H9 (cell line): ENCODE data around the gene OSBP2. TPM values are rescaled to one million over a fixed set of nuclear protein-coding genes. Genes with fewer than 3 reads are reported as not detected.

Experiments used
- DNase-seq: peaks from one replicate; pipeline ENCODE4 v3.0.0-alpha.2; 2017
- H2AFZ ChIP-seq: one replicate; pipeline ENCODE4 v1.6.1; 2013; ENCODE audit warnings: mild to moderate bottlenecking, low read length, control low read depth, moderate library complexity
- H2AK5ac ChIP-seq: 2 replicates; pipeline ENCODE4 v1.6.1; 2013; ENCODE audit warnings: low read length, control low read depth, mixed read lengths; ENCODE audit not compliant: insufficient read length
- H2BK120ac ChIP-seq: one replicate; pipeline ENCODE4 v1.6.1; 2013; ENCODE audit warnings: low read depth, mild to moderate bottlenecking, low read length, control low read depth, inconsistent platforms; ENCODE audit not compliant: poor library complexity, severe bottlenecking
- H2BK12ac ChIP-seq: 2 replicates; pipeline ENCODE4 v1.6.1; 2013; ENCODE audit warnings: low read length, control low read depth, mixed read lengths, low read depth; ENCODE audit not compliant: insufficient read length
- H2BK15ac ChIP-seq: 2 replicates; pipeline ENCODE4 v1.6.1; 2013; ENCODE audit warnings: low read depth, low read length, control low read depth
- H2BK20ac ChIP-seq: one replicate; pipeline ENCODE4 v1.6.1; 2013; ENCODE audit warnings: low read depth, mild to moderate bottlenecking, low read length, control low read depth, inconsistent platforms; ENCODE audit not compliant: poor library complexity, severe bottlenecking
- H2BK5ac ChIP-seq: 2 replicates; pipeline ENCODE4 v1.6.1; 2013; ENCODE audit warnings: low read length, control low read depth, mixed read lengths; ENCODE audit not compliant: insufficient read length
- H3K14ac ChIP-seq: 2 replicates; pipeline ENCODE4 v1.6.1; 2013; ENCODE audit warnings: low read length, control low read depth; ENCODE audit not compliant: insufficient read depth
- H3K18ac ChIP-seq: 2 replicates; pipeline ENCODE4 v1.6.1; 2013; ENCODE audit warnings: low read depth, mild to moderate bottlenecking, mixed read lengths, low read length, control low read depth; ENCODE audit not compliant: insufficient read length
- H3K23ac ChIP-seq: 2 replicates; pipeline ENCODE4 v1.6.1; 2013; ENCODE audit warnings: low read length, control low read depth, mixed read lengths, low read depth; ENCODE audit not compliant: insufficient read length
- H3K23me2 ChIP-seq: 2 replicates; pipeline ENCODE4 v1.6.1; 2013; ENCODE audit warnings: low read depth, mild to moderate bottlenecking, mixed read lengths, low read length, control low read depth; ENCODE audit not compliant: insufficient read length, poor library complexity, severe bottlenecking
- H3K27ac ChIP-seq: 2 replicates; pipeline ENCODE4 v1.5.1; 2013; ENCODE audit warnings: low read length, control low read depth, mixed read lengths, low read depth; ENCODE audit not compliant: insufficient read length
- H3K27me3 ChIP-seq: 2 replicates; pipeline ENCODE4 v1.6.1; 2013; ENCODE audit warnings: low read length, control low read depth, inconsistent platforms; ENCODE audit not compliant: insufficient read depth
- H3K4ac ChIP-seq: 2 replicates; pipeline ENCODE4 v1.6.1; 2013; ENCODE audit warnings: low read depth, mild to moderate bottlenecking, control low read depth, inconsistent platforms, low read length, moderate library complexity
- H3K4me1 ChIP-seq: 2 replicates; pipeline ENCODE4 v1.6.1; 2013; ENCODE audit warnings: low read length, control low read depth, inconsistent platforms; ENCODE audit not compliant: insufficient read depth
- H3K4me2 ChIP-seq: 2 replicates; pipeline ENCODE4 v1.6.1; 2013; ENCODE audit warnings: low read length, control low read depth, mixed read lengths; ENCODE audit not compliant: insufficient read length, insufficient read depth
- H3K56ac ChIP-seq: 2 replicates; pipeline ENCODE4 v1.6.1; 2013; ENCODE audit warnings: low read depth, mild to moderate bottlenecking, mixed read lengths, low read length, control low read depth; ENCODE audit not compliant: insufficient read length
- H3K79me1 ChIP-seq: 2 replicates; pipeline ENCODE4 v1.6.1; 2013; ENCODE audit warnings: low read depth, mild to moderate bottlenecking, moderate library complexity, low read length, control low read depth, inconsistent platforms; ENCODE audit not compliant: insufficient read depth, poor library complexity, severe bottlenecking
- H3K79me2 ChIP-seq: 2 replicates; pipeline ENCODE4 v1.6.1; 2013; ENCODE audit warnings: low read length, control low read depth, inconsistent platforms; ENCODE audit not compliant: insufficient read depth
- H3K9ac ChIP-seq: 2 replicates; pipeline ENCODE4 v1.6.1; 2013; ENCODE audit warnings: low read length, control low read depth, mixed read lengths; ENCODE audit not compliant: insufficient read length; ENCODE audit errors: extremely low read depth
- H3K9me3 ChIP-seq: one replicate; pipeline ENCODE4 v1.6.1; 2013; ENCODE audit warnings: low read depth, low read length, inconsistent platforms; ENCODE audit not compliant: control insufficient read depth
- H3T11ph ChIP-seq: one replicate; pipeline ENCODE4 v1.6.1; 2013; ENCODE audit warnings: mild to moderate bottlenecking, low read length, control low read depth, inconsistent platforms
- H4K20me1 ChIP-seq: one replicate; pipeline ENCODE4 v1.6.1; 2013; ENCODE audit not compliant: control insufficient read depth, insufficient read length, insufficient read depth
- H4K5ac ChIP-seq: 2 replicates; pipeline ENCODE4 v1.6.1; 2013; ENCODE audit warnings: low read depth, mild to moderate bottlenecking, mixed read lengths, low read length, control low read depth; ENCODE audit not compliant: insufficient read length
- H4K8ac ChIP-seq: replicated peaks from 2 replicates; pipeline ENCODE4 v1.6.1; 2013; ENCODE audit warnings: low read length, control low read depth, mixed read lengths, low read depth; ENCODE audit not compliant: insufficient read length
- H4K91ac ChIP-seq: 2 replicates; pipeline ENCODE4 v1.6.1; 2013; ENCODE audit warnings: low read depth, mild to moderate bottlenecking, moderate library complexity, mixed read lengths, low read length, control low read depth; ENCODE audit not compliant: insufficient read length
- H3K27ac Mint-ChIP-seq, 3 experiments: 2 replicates in 2 of 3; 3 replicates in 1 of 3; pipeline ENCODE4 v1.8.0; 2020 to 2021; ENCODE audit warnings: mixed read lengths in 3 of 3, mild to moderate bottlenecking in 1 of 3, moderate library complexity in 1 of 3
- H3K27me3 Mint-ChIP-seq: 2 replicates; pipeline ENCODE4 v1.8.0; 2021; ENCODE audit warnings: low read depth, mild to moderate bottlenecking, moderate library complexity, mixed read lengths
- H3K36me3 Mint-ChIP-seq, 3 experiments: 2 replicates in 2 of 3; 3 replicates in 1 of 3; pipeline ENCODE4 v1.8.0; 2020 to 2021; ENCODE audit warnings: low read depth in 3 of 3, mixed read lengths in 3 of 3; ENCODE audit not compliant: insufficient read depth in 1 of 3
- H3K4me1 Mint-ChIP-seq, 2 experiments: 2 replicates each; pipeline ENCODE4 v1.8.0; 2020; ENCODE audit warnings: mixed read lengths in 2 of 2
- H3K4me3 Mint-ChIP-seq, 2 experiments: 2 replicates in 1 of 2; 3 replicates in 1 of 2; pipeline ENCODE4 v1.8.0; 2020 to 2021; ENCODE audit warnings: mild to moderate bottlenecking in 2 of 2, mixed read lengths in 2 of 2, moderate library complexity in 1 of 2
- H3K9me3 Mint-ChIP-seq, 2 experiments: 2 replicates in 1 of 2; 3 replicates in 1 of 2; pipeline ENCODE4 v1.8.0; 2020; ENCODE audit warnings: mild to moderate bottlenecking in 2 of 2, mixed read lengths in 2 of 2, moderate library complexity in 1 of 2
- CTCF ChIP-seq: fragments of 200-600 bp; sonication (generic); conservative IDR thresholded peaks from 3 replicates; pipeline ENCODE4 v1.8.0; 2021; ENCODE audit warnings: antibody characterized with exemption, mild to moderate bottlenecking
- WGBS: extraction: QIAGEN DNeasy Blood & Tissue Kit; methylation state at CpG from one replicate; pipeline ENCODE4 v1.1.7; 2013; ENCODE audit warnings: missing lambda C conversion rate, low lambda C conversion rate, mixed read lengths; ENCODE audit not compliant: insufficient read length; ENCODE audit errors: extremely low coverage; 5-methylcytosine and 5-hydroxymethylcytosine counted together
- total RNA-seq: library from RNA; stranded (reverse); gene quantifications from 2 replicates; pipeline ENCODE4 v1.2.1, GENCODE V29; 2021

OSBP2 gene
- total RNA-seq, 1 experiment from 2014 or later = 3.4 TPM

GRCh38 chr22:30782613-30783012 is 87.9 kb downstream of the OSBP2 start:
- no peak overlapping the region for H3K23ac ChIP-seq
- no peak overlapping the region for H2BK20ac ChIP-seq
- H3K27ac Mint-ChIP-seq = no peak overlapping the region; a peak in 1 of 7 replicates
- H3T11ph ChIP-seq = no peak overlapping the region
- H2BK120ac ChIP-seq = no peak overlapping the region
- H3K56ac ChIP-seq = no peak overlapping the region
- no peak overlapping the region for H3K4me2 ChIP-seq
- H3K27me3 Mint-ChIP-seq = no peaks in the 10 kb centered on the region
- H3K79me2 ChIP-seq = no peaks in the 10 kb centered on the region
- H4K8ac ChIP-seq = no peak overlapping the region
- H3K9ac ChIP-seq = no peak overlapping the region
- H3K27me3 ChIP-seq = no peaks in the 10 kb centered on the region
- H4K5ac ChIP-seq = no peak overlapping the region
- H2BK12ac ChIP-seq = no peak overlapping the region
- no peaks in the 10 kb centered on the region for H3K9me3 Mint-ChIP-seq
- no peaks in the 10 kb centered on the region for H3K79me1 ChIP-seq
- DNase-seq = no peak
- no peak overlapping the region for H3K27ac ChIP-seq
- peaks cover 10 to 11% of the 10 kb centered on the region in 2 experiments for H3K4me1 Mint-ChIP-seq
- no peak overlapping the region for H2AFZ ChIP-seq
- H2AK5ac ChIP-seq = no peak overlapping the region
- no peak overlapping the region for H3K4me3 Mint-ChIP-seq
- H4K20me1 ChIP-seq = no peaks in the 10 kb centered on the region
- no peaks in the 10 kb centered on the region for H3K9me3 ChIP-seq
- H3K4ac ChIP-seq = no peak overlapping the region
- H2BK5ac ChIP-seq = no peak overlapping the region
- H3K23me2 ChIP-seq = no peaks in the 10 kb centered on the region
- H3K18ac ChIP-seq = no peak overlapping the region
- H2BK15ac ChIP-seq = no peak overlapping the region
- H3K4me1 ChIP-seq = no peaks in the 10 kb centered on the region
- no CpG with 5 or more reads among the region's 5 CpGs for WGBS
- no peak overlapping the region for H4K91ac ChIP-seq
- H3K14ac ChIP-seq = no peak overlapping the region
- no peaks in the 10 kb centered on the region for H3K36me3 Mint-ChIP-seq
- no peak for TF ChIP-seq CTCF
